GM12865 (cell line): Measurements from ENCODE around the gene MARF1.

Source experiments
- DNase-seq: peaks from one replicate; pipeline ENCODE4 v3.0.0; 2010; ENCODE audit warnings: low read depth
- H3K4me3 ChIP-seq: 2 replicates; pipeline ENCODE4 v1.5.1; 2011; ENCODE audit warnings: mild to moderate bottlenecking, low read depth, low read length, control low read depth
- CTCF ChIP-seq: IDR thresholded peaks from 2 replicates; pipeline ENCODE4 v1.5.1; 2011; ENCODE audit warnings: low read length, control low read depth, low read depth, inconsistent platforms; ENCODE audit not compliant: insufficient read depth; ENCODE audit errors: missing control alignments

MARF1 gene

GRCh38 chr16:15587152-15587825, 55.7 kb downstream of the MARF1 start:
- H3K4me3 ChIP-seq, result no peak overlapping the region
- TF ChIP-seq CTCF, result no peak
- DNase-seq, result no peak

- DNase-seq, result no peak
- no peak for TF ChIP-seq CTCF
- H3K4me3 ChIP-seq, result no peak overlapping the region
Observed at GRCh38 chr16:15586716-15587115, 56.2 kb downstream of the MARF1 start.

GRCh38 chr16:15585956-15586355, 57.0 kb downstream of the MARF1 start:
- TF ChIP-seq CTCF, result no peak
- H3K4me3 ChIP-seq, result no peak overlapping the region
- no peak for DNase-seq

- DNase-seq, result no peak
- TF ChIP-seq CTCF, result no peak
- no peak overlapping the region for H3K4me3 ChIP-seq
Observed at GRCh38 chr16:15583526-15583925, 59.4 kb downstream of the MARF1 start.

- DNase-seq, result no peak
- no peak overlapping the region for H3K4me3 ChIP-seq
Observed at GRCh38 chr16:15581127-15581815, 61.7 kb downstream of the MARF1 start.

GRCh38 chr16:15578824-15579223, 64.1 kb downstream of the MARF1 start:
- no peak for TF ChIP-seq CTCF

More at GRCh38 chr16:15581127-15581815, 61.7 kb downstream of the MARF1 start:
- TF ChIP-seq CTCF, result no peak

More at GRCh38 chr16:15578824-15579223, 64.1 kb downstream of the MARF1 start:
- no peak overlapping the region for H3K4me3 ChIP-seq
- no peak for DNase-seq
